MM.1S (cell line): ENCODE results near the gene TPT1.

Experiments
- DNase-seq: peaks from one replicate; pipeline ENCODE4 v3.0.0-alpha.2; 2015
- H2AFZ ChIP-seq: fragments of 300-600 bp; sonication (generic); 2 replicates; pipeline ENCODE4 v1.6.0; 2016; ENCODE audit warnings: antibody characterized with exemption, low read length
- H3F3A ChIP-seq: fragments of 300-600 bp; sonication (generic); 2 replicates; pipeline ENCODE4 v1.6.1; 2016; ENCODE audit warnings: mild to moderate bottlenecking, antibody characterized with exemption, low read length, moderate library complexity, mixed read lengths; ENCODE audit not compliant: insufficient read depth
- H3K27ac ChIP-seq: fragments of 300-600 bp; sonication (generic); 2 replicates; pipeline ENCODE4 v1.5.1; 2016; ENCODE audit warnings: mild to moderate bottlenecking, low read length
- H3K27me3 ChIP-seq: fragments of 300-600 bp; sonication (generic); replicated peaks from 2 replicates; pipeline ENCODE4 v1.6.0; 2016; ENCODE audit warnings: low read length; ENCODE audit not compliant: insufficient read depth
- H3K36me3 ChIP-seq: fragments of 300-600 bp; sonication (generic); replicated peaks from 2 replicates; pipeline ENCODE4 v1.6.1; 2016; ENCODE audit warnings: mild to moderate bottlenecking, low read length, mixed read lengths; ENCODE audit not compliant: insufficient read depth
- H3K4me1 ChIP-seq: fragments of 300-600 bp; sonication (generic); 2 replicates; pipeline ENCODE4 v1.6.1; 2016; ENCODE audit warnings: low read length, mixed read lengths
- H3K4me2 ChIP-seq: fragments of 300-600 bp; sonication (generic); 2 replicates; pipeline ENCODE4 v1.6.0; 2016; ENCODE audit warnings: low read depth, low read length
- H3K4me3 ChIP-seq: fragments of 300-600 bp; sonication (generic); 2 replicates; pipeline ENCODE4 v1.5.1; 2016; ENCODE audit warnings: low read length, mixed read lengths
- H3K79me2 ChIP-seq: fragments of 300-600 bp; sonication (generic); 2 replicates; pipeline ENCODE4 v1.6.1; 2016; ENCODE audit warnings: mixed run types, low read length, mixed read lengths
- H3K9ac ChIP-seq: fragments of 300-600 bp; sonication (generic); 2 replicates; pipeline ENCODE4 v1.6.1; 2016; ENCODE audit warnings: low read length, mixed read lengths
- H3K9me2 ChIP-seq: fragments of 300-600 bp; sonication (generic); replicated peaks from 2 replicates; pipeline ENCODE4 v1.6.1; 2016; ENCODE audit warnings: mild to moderate bottlenecking, low read length, mixed read lengths; ENCODE audit not compliant: insufficient read depth
- H3K9me3 ChIP-seq: fragments of 300-600 bp; sonication (generic); replicated peaks from 2 replicates; pipeline ENCODE4 v1.6.1; 2016; ENCODE audit warnings: mild to moderate bottlenecking, low read length, mixed read lengths; ENCODE audit not compliant: insufficient read depth
- H4K20me1 ChIP-seq: fragments of 300-600 bp; sonication (generic); 2 replicates; pipeline ENCODE4 v1.6.1; 2016; ENCODE audit warnings: mild to moderate bottlenecking, low read length, moderate library complexity, mixed read lengths; ENCODE audit not compliant: insufficient read depth
- CTCF ChIP-seq: fragments of 300-600 bp; sonication (generic); IDR thresholded peaks from 2 replicates; pipeline ENCODE4 v1.5.1; 2016; ENCODE audit warnings: antibody characterized with exemption, low read length, mixed read lengths
- EZH2 ChIP-seq: fragments of 300-600 bp; sonication (generic); optimal IDR thresholded peaks from 2 replicates; pipeline ENCODE3; 2017; ENCODE audit warnings: low read depth, mild to moderate bottlenecking, antibody characterized with exemption, low read length, mixed read lengths
- EZH2phosphoT487 ChIP-seq: fragments of 300-600 bp; sonication (generic); IDR thresholded peaks from 2 replicates; pipeline ENCODE4 v1.6.1; 2018; ENCODE audit warnings: antibody characterized with exemption, low read length

The TPT1 gene

GRCh38 chr13:45305079-45305478, 35.9 kb downstream of the TPT1 start:
- Histone ChIP-seq H3K4me1 (no peaks in the 10 kb centered on the region), H3K79me2 (no peaks in the 10 kb centered on the region)
- no peak for DNase-seq

GRCh38 chr13:45303866-45304265, 37.1 kb downstream of the TPT1 start:
- H3K9me3 ChIP-seq: no peaks in the 10 kb centered on the region
- no peaks in the 10 kb centered on the region for H3K4me1 ChIP-seq
- H3K4me3 ChIP-seq: no peak overlapping the region
- H3K27me3 ChIP-seq: no peaks in the 10 kb centered on the region
- no peak for DNase-seq
- H2AFZ ChIP-seq: no peak overlapping the region
- H3K9me2 ChIP-seq: no peaks in the 10 kb centered on the region
- no peaks in the 10 kb centered on the region for H3K79me2 ChIP-seq
- no peak overlapping the region for H3K4me2 ChIP-seq
- H3K9ac ChIP-seq: no peak overlapping the region
- no peaks in the 10 kb centered on the region for H3F3A ChIP-seq
- H3K27ac ChIP-seq: no peak overlapping the region
- H4K20me1 ChIP-seq: no peaks in the 10 kb centered on the region
- H3K36me3 ChIP-seq: no peaks in the 10 kb centered on the region
- no peak for TF ChIP-seq EZH2phosphoT487
- no peak for TF ChIP-seq EZH2
- TF ChIP-seq CTCF: no peak

More at GRCh38 chr13:45305079-45305478, 35.9 kb downstream of the TPT1 start:
- H4K20me1 ChIP-seq: no peaks in the 10 kb centered on the region
- no peak for TF ChIP-seq EZH2
- TF ChIP-seq CTCF: no peak
- TF ChIP-seq EZH2phosphoT487: no peak
- H3K27me3 ChIP-seq: no peaks in the 10 kb centered on the region
- no peak overlapping the region for H3K4me3 ChIP-seq
- no peaks in the 10 kb centered on the region for H3K36me3 ChIP-seq
- no peak overlapping the region for H2AFZ ChIP-seq
- no peak overlapping the region for H3K27ac ChIP-seq
- no peak overlapping the region for H3K4me2 ChIP-seq
- no peaks in the 10 kb centered on the region for H3K9me3 ChIP-seq
- no peak overlapping the region for H3K9ac ChIP-seq
- no peaks in the 10 kb centered on the region for H3F3A ChIP-seq
- H3K9me2 ChIP-seq: no peaks in the 10 kb centered on the region

- Histone ChIP-seq H3K9me2 (no peaks in the 10 kb centered on the region), H3K79me2 (no peaks in the 10 kb centered on the region), H3K4me1 (0 out of 2 replicates have a peak, but pooled peaks cover 4% of the 10 kb centered on the region), H2AFZ (no peak overlapping the region), H3K27ac (no peak overlapping the region), H3K9me3 (no peaks in the 10 kb centered on the region), H4K20me1 (no peaks in the 10 kb centered on the region), H3K4me2 (no peak overlapping the region), H3K4me3 (no peak overlapping the region), H3K27me3 (no peaks in the 10 kb centered on the region), H3K9ac (no peak overlapping the region), H3K36me3 (no peaks in the 10 kb centered on the region), H3F3A (no peaks in the 10 kb centered on the region)
- DNase-seq: no peak
- TF ChIP-seq EZH2phosphoT487: no peak
- TF ChIP-seq EZH2: no peak
- TF ChIP-seq CTCF: no peak
These were observed 38.0 kb downstream of the TPT1 start for GRCh38 chr13:45303026-45303425.
